Esophagus squamous epithelium (tissue), 5 donors: Measurements from ENCODE around the gene MAD1L1. TPM values are rescaled to one million over a fixed set of nuclear protein-coding genes. Genes with fewer than 3 reads are reported as not detected.

Experiments
- DNase-seq: peaks from one replicate; lab custom pipeline; 2025; lab: John Stamatoyannopoulos, UW
- H3K27ac ChIP-seq, 4 donors: fragments of 200-600 bp; sonication (generic); one replicate each; pipeline ENCODE4 v1.5.1; 2016 to 2019; ENCODE audit warnings: mild to moderate bottlenecking in 1 of 4
- H3K27me3 ChIP-seq, 4 donors: fragments of 200-600 bp; sonication (generic); 1 replicate in 3 of 4; 2 replicates in 1 of 4; pipeline versions ENCODE4 v1.5.1 to v1.6.0; 2017 to 2021; ENCODE audit warnings: antibody characterized with exemption in 1 of 4
- H3K36me3 ChIP-seq, 3 donors: fragments of 200-600 bp; sonication (generic); one replicate each; pipeline ENCODE4 v1.5.1; 2016 to 2019
- H3K4me1 ChIP-seq, 3 donors: fragments of 200-600 bp; sonication (generic); one replicate each; pipeline ENCODE4 v1.5.1; 2017 to 2019
- H3K4me3 ChIP-seq, 4 donors: fragments of 200-600 bp; sonication (generic); 1 replicate in 3 of 4; 2 replicates in 1 of 4; pipeline ENCODE4 v1.5.1; 2016 to 2019; ENCODE audit warnings: mild to moderate bottlenecking in 2 of 4, moderate library complexity in 1 of 4
- H3K9me3 ChIP-seq, 3 donors: fragments of 200-600 bp; sonication (generic); one replicate each; pipeline ENCODE4 v1.5.1; 2016 to 2019
- POLR2A ChIP-seq, 4 donors: fragments of 450-650 bp; IDR thresholded peaks; one replicate each; pipeline ENCODE4 v1.6.1; 2017; ENCODE audit warnings: antibody characterized with exemption in 4 of 4, mild to moderate bottlenecking in 4 of 4, moderate library complexity in 3 of 4
- WGBS, 2 donors: methylation state at CpG; one replicate each; pipeline ENCODE4 v1.1.5; 2018; 5-methylcytosine and 5-hydroxymethylcytosine counted together
- intact Hi-C: fragments of 100-400 bp; cut with DNase I; formaldehyde crosslinking; loops from one replicate; pipeline ENCODE4 v1.15.0; 2022
- total RNA-seq, 4 donors: library from RNA; depleted of rRNA; stranded (reverse); fragments of >200 nt; gene quantifications; one replicate each; pipeline ENCODE4 v1.1.0, GENCODE V29; 2016
- TF ChIP-seq, protein P1 (sequence below), 6 experiments: fragments of 450-650 bp in 4 of 6; fragments of 200-600 bp in 2 of 6; sonication (generic) in 2 of 6; IDR thresholded peaks; one replicate each; pipeline ENCODE4 v1.5.1; 2016 to 2019; ENCODE audit warnings: antibody characterized with exemption in 6 of 6, mild to moderate bottlenecking in 4 of 6, moderate library complexity in 4 of 6
- donor health status: DM: yes; HTN: yes; CAD: no.

The MAD1L1 gene
- total RNA-seq, 4 donors from 2014 or later, result 16.6 to 40.4 (median 30.2) TPM

DNA sequence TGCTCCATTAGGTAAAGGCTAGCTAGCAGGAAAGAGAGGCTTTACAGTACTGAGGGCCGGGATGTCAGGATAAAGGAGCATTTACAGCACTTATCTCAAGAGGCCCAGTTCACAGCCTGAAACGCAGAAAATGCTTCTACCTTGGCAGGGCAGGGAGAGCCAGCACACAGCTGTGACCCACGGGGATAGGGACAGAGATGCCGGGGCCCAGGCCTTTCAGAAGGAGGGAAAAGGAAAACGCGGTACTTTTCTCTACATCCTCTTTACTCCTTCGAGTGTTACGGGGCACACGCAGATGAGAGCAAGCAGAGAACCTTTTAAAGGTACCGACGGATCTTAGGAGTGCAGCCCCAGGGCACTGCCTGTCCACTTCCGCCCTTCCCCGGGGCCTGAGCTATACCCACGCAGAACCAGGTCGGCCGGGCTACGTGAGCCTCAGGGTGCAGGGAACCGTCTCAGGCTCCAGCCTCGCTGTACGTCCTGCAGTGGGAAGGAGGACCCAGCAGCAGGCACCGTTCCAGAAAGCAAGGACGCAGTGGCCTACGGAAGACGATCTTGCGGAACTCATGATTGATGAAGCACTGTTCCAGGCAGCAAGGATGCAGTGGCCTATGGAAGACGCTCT lies 330.4 kb downstream of the MAD1L1 start:
- Histone ChIP-seq H3K4me3 (no peak overlapping the region), H3K4me1 (peaks cover 0 to 8% (median 0%) of the 10 kb centered on the region in 3 donors), H3K9me3 (no peaks in the 10 kb centered on the region), H3K27ac (no peak overlapping the region), H3K27me3 (no peaks in the 10 kb centered on the region), H3K36me3 (peaks cover 0 to 11% (median 0%) of the 10 kb centered on the region in 3 donors)
- no peak for TF ChIP-seq POLR2A (IDR thresholded peaks at IDR 0.05)
- TF ChIP-seq, protein P1, sequence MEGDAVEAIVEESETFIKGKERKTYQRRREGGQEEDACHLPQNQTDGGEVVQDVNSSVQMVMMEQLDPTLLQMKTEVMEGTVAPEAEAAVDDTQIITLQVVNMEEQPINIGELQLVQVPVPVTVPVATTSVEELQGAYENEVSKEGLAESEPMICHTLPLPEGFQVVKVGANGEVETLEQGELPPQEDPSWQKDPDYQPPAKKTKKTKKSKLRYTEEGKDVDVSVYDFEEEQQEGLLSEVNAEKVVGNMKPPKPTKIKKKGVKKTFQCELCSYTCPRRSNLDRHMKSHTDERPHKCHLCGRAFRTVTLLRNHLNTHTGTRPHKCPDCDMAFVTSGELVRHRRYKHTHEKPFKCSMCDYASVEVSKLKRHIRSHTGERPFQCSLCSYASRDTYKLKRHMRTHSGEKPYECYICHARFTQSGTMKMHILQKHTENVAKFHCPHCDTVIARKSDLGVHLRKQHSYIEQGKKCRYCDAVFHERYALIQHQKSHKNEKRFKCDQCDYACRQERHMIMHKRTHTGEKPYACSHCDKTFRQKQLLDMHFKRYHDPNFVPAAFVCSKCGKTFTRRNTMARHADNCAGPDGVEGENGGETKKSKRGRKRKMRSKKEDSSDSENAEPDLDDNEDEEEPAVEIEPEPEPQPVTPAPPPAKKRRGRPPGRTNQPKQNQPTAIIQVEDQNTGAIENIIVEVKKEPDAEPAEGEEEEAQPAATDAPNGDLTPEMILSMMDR (IDR thresholded peaks at IDR 0.05), result no peak
- no peak for DNase-seq
- intact Hi-C loops, result no loop called here
- WGBS, 2 donors, result 97% methylated on average over 14 to 16 of the region's 26 CpGs

DNA sequence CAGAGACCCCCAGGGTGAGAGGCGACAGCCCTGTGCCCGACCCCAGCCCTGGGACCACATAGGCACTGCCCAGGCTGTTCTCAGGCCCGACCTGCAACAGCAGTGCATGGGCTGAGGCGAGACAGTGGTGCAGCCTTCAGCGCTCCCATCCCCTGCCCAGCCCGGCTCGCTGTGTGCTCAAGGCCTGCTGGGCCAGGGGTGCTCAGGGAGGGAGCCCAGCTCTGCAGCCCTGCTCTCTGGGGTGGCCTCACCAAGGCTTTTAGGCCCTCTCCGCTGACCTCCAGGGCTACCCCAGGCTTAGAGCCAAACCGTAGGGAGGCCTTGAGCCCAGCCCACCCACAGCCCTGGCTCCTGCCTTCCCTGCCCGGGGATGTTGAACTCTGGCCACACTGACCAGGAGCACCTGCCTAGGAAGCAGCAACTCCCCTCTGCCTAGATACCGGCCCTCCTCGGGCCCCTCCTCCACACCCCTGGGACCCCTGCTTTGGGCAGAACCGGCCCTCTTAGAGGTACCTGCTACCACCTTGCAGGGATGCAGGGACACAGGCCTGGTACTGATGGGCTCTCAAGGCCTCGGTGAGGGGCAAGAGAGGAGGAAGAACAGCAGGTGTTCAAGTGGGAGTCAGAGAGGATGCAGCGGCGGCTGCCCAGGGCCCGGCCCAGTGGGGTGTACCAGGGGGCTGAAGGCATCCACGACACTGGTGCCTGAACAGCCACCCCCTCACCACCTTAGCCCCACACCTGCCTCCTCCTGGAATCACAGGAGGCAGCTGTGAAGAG lies 331.1 kb downstream of the MAD1L1 start:
- Histone ChIP-seq H3K9me3 (no peaks in the 10 kb centered on the region), H3K27me3 (no peaks in the 10 kb centered on the region), H3K27ac (no peak overlapping the region), H3K4me3 (no peak overlapping the region), H3K4me1 (peaks cover 0 to 8% (median 0%) of the 10 kb centered on the region in 3 donors), H3K36me3 (peaks cover 0 to 16% (median 0%) of the 10 kb centered on the region in 3 donors)
- intact Hi-C loops, result no loop called here
- 89 to 100% methylated on average over 2 to 6 of the region's 18 CpGs for WGBS, 2 donors
- no peak for DNase-seq
- no peak for TF ChIP-seq POLR2A (IDR thresholded peaks at IDR 0.05)
- TF ChIP-seq, protein P1 (IDR thresholded peaks at IDR 0.05), result no peak

DNA sequence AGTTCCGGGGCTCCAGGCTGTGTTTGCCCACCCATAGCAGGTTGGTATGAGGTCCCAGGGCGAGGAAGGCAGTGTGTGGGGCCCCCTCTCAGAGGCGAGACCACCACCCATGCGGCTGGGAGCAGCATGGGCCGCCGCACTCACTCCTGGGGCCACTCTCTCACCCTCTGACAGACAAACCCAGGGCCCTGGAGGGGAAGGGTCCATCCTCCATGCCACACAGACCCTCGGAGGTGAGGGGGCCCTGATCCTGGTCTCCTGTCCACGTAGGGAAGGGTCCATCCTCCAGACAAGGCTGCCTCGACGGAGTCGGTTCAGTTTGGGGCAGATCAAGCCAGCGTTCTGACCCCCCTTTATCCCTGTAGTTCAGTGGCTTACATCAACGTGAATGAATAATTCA lies 331.9 kb downstream of the MAD1L1 start:
- H3K4me1 ChIP-seq, result peaks cover 0 to 8% (median 0%) of the 10 kb centered on the region in 3 donors
- WGBS, 2 donors, result 81 to 88% methylated on average over 6 to 13 of the region's 13 CpGs
- DNase-seq, result no peak
- no peak overlapping the region for H3K27ac ChIP-seq
- no peaks in the 10 kb centered on the region for H3K27me3 ChIP-seq
- H3K9me3 ChIP-seq, result no peaks in the 10 kb centered on the region
- no peak overlapping the region for H3K4me3 ChIP-seq
- H3K36me3 ChIP-seq, result peaks cover 0 to 22% (median 0%) of the 10 kb centered on the region in 3 donors
- intact Hi-C loops, result no loop called here
- TF ChIP-seq POLR2A (IDR thresholded peaks at IDR 0.05), result no peak
- TF ChIP-seq, protein P1 (IDR thresholded peaks at IDR 0.05), result no peak

DNA sequence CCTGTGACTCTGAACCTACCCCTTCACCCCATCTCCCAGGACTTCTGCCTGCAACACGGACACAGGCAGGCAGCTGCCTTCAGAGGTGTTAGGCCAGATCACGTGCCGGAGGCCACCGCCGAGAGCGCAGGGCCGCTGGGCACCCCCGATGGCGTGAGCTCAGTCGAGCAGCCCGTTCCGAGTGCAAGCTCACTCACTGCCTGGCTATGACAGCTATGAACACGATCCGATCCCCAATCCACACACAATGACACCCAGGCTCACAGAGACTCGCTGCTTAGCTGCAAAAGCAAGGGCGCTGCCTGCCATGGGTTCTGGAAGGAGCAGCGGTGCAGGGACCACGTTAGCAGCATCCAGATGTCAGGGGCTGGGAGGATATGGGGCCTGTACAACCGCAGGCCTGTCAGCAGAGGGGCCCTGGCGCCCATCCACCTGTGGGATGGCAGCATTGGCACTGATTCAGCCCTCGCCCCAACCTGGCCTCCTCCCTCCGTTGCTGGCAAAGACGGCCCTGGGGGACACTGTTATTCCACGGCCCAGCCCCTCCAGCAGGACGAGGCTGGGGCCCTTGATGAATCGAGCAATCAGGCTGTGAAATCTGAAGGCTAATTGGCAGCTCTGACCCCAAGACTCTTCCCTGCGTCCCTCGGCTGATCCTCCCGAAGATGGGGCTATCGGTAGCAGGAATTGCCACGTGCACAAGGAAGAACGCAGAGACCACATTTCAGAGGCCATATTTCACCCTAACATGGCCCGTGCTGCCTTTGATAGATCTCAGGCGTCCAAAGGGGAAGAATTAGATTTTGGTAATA lies 332.6 kb downstream of the MAD1L1 start:
- H3K9me3 ChIP-seq, result no peaks in the 10 kb centered on the region
- no peak overlapping the region for H3K27ac ChIP-seq
- H3K4me1 ChIP-seq, result peaks cover 0 to 8% (median 0%) of the 10 kb centered on the region in 3 donors
- no peak overlapping the region for H3K4me3 ChIP-seq
- H3K27me3 ChIP-seq, result no peaks in the 10 kb centered on the region
- DNase-seq, result no peak
- H3K36me3 ChIP-seq, result peaks cover 0 to 23% (median 0%) of the 10 kb centered on the region in 3 donors
- 81 to 89% methylated on average over 8 to 15 of the region's 34 CpGs for WGBS, 2 donors
- TF ChIP-seq POLR2A (IDR thresholded peaks at IDR 0.05), result no peak
- TF ChIP-seq, protein P1 (IDR thresholded peaks at IDR 0.05), result no peak
- intact Hi-C loops, result no loop called here
